Smooth muscle cell (in vitro differentiated cells): Measurements from ENCODE around the gene GNB1L. TPM values are rescaled to one million over a fixed set of nuclear protein-coding genes. Genes with fewer than 3 reads are reported as not detected.

Source experiments
- DNase-seq: peaks from one replicate; lab custom pipeline; 2025; ENCODE audit not compliant: unreplicated experiment; lab: John Stamatoyannopoulos, UW
- H2AFZ ChIP-seq: fragments of 200-600 bp; sonication (generic); 2 replicates; pipeline ENCODE4 v1.6.0; 2016; ENCODE audit warnings: antibody characterized with exemption, low read depth, mild to moderate bottlenecking
- H3F3A ChIP-seq: fragments of 200-600 bp; sonication (generic); 2 replicates; pipeline ENCODE4 v1.6.0; 2017; ENCODE audit warnings: antibody characterized with exemption, low read depth
- H3K27ac ChIP-seq: fragments of 200-600 bp; sonication (generic); 2 replicates; pipeline ENCODE4 v1.5.1; 2016; ENCODE audit warnings: low read depth, mild to moderate bottlenecking
- H3K27me3 ChIP-seq: fragments of 200-600 bp; sonication (generic); 2 replicates; pipeline ENCODE4 v1.6.1; 2016; ENCODE audit warnings: low read depth, mild to moderate bottlenecking
- H3K36me3 ChIP-seq: fragments of 200-600 bp; sonication (generic); 2 replicates; pipeline ENCODE4 v1.5.1; 2016; ENCODE audit warnings: low read depth
- H3K4me1 ChIP-seq: fragments of 200-600 bp; sonication (generic); 2 replicates; pipeline ENCODE4 v1.5.1; 2016; ENCODE audit warnings: low read depth
- H3K4me2 ChIP-seq: fragments of 200-600 bp; sonication (generic); 2 replicates; pipeline ENCODE4 v1.6.0; 2016; ENCODE audit warnings: mild to moderate bottlenecking
- H3K4me3 ChIP-seq: fragments of 200-600 bp; sonication (generic); 2 replicates; pipeline ENCODE4 v1.5.1; 2016; ENCODE audit warnings: mild to moderate bottlenecking
- H3K79me2 ChIP-seq: fragments of 200-600 bp; sonication (generic); 2 replicates; pipeline ENCODE4 v1.6.0; 2016; ENCODE audit warnings: low read depth, mild to moderate bottlenecking
- H3K9ac ChIP-seq: fragments of 200-600 bp; sonication (generic); 2 replicates; pipeline ENCODE4 v1.6.0; 2016; ENCODE audit warnings: low read depth
- H3K9me3 ChIP-seq: fragments of 200-600 bp; sonication (generic); replicated peaks from 2 replicates; pipeline ENCODE4 v1.5.1; 2016; ENCODE audit warnings: low read depth
- H4K20me1 ChIP-seq: fragments of 200-600 bp; sonication (generic); 2 replicates; pipeline ENCODE4 v1.6.0; 2016; ENCODE audit warnings: low read depth
- WGBS: methylation state at CpG from one replicate; pipeline ENCODE4 v1.1.7; 2016; ENCODE audit warnings: low lambda C conversion rate; 5-methylcytosine and 5-hydroxymethylcytosine counted together
- polyA plus RNA-seq: library from polyadenylated mRNA; unstranded; fragments of >200 nt; fragmentation: Nextera tagmentation; extraction: Ambion mirVana; gene quantifications from 2 replicates; pipeline ENCODE4 v1.2.1, GENCODE V29; 2016
- total RNA-seq: library from RNA; depleted of rRNA; stranded (reverse); fragments of >200 nt; gene quantifications from 2 replicates; pipeline ENCODE4 v1.2.3, GENCODE V29; 2014
- TF ChIP-seq, protein P1 (sequence below): fragments of 200-600 bp; sonication (generic); IDR thresholded peaks from 2 replicates; pipeline ENCODE4 v1.5.1; 2017; ENCODE audit warnings: borderline replicate concordance, mild to moderate bottlenecking, antibody characterized with exemption; ENCODE audit not compliant: insufficient read depth, poor library complexity, severe bottlenecking

GNB1L gene
- total and polyA plus RNA-seq, 2 experiments from 2014 or later = 4.1 to 7.4 TPM

- Histone ChIP-seq H3K79me2 (no peaks in the 10 kb centered on the region), H4K20me1 (no peaks in the 10 kb centered on the region), H3K9me3 (no peaks in the 10 kb centered on the region), H3K4me1 (no peaks in the 10 kb centered on the region), H3K27me3 (no peaks in the 10 kb centered on the region), H2AFZ (no peak overlapping the region), H3K4me2 (no peak overlapping the region), H3K4me3 (no peak overlapping the region), H3K36me3 (no peaks in the 10 kb centered on the region), H3K27ac (no peak overlapping the region), H3K9ac (no peak overlapping the region), H3F3A (no peaks in the 10 kb centered on the region)
- TF ChIP-seq, protein P1, sequence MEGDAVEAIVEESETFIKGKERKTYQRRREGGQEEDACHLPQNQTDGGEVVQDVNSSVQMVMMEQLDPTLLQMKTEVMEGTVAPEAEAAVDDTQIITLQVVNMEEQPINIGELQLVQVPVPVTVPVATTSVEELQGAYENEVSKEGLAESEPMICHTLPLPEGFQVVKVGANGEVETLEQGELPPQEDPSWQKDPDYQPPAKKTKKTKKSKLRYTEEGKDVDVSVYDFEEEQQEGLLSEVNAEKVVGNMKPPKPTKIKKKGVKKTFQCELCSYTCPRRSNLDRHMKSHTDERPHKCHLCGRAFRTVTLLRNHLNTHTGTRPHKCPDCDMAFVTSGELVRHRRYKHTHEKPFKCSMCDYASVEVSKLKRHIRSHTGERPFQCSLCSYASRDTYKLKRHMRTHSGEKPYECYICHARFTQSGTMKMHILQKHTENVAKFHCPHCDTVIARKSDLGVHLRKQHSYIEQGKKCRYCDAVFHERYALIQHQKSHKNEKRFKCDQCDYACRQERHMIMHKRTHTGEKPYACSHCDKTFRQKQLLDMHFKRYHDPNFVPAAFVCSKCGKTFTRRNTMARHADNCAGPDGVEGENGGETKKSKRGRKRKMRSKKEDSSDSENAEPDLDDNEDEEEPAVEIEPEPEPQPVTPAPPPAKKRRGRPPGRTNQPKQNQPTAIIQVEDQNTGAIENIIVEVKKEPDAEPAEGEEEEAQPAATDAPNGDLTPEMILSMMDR = no peak
- whole genome bisulfite sequencing = 94% methylated on average over 7 of the region's 7 CpGs
- no peak for DNase-seq
Measured at GRCh38 chr22:19867617-19868016, 12.9 kb upstream of the GNB1L start.

DNA sequence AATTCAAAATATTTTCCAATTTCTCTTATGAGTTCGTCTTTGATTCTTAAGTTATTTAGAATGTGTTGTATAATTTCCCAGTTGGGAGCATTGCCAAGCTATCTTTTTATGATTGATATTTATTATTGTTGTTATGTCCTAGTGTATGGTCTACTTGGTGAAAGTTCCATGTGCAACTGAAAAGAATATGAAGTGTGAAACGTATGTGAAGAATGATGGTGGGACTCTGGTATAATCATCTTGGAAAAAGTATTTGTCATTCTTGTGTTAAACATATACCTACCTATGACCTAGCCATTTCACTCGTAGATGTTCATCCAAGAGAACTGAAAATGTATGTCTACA is 12.0 kb upstream of the GNB1L start:
- Histone ChIP-seq H3K79me2 (no peaks in the 10 kb centered on the region), H2AFZ (no peak overlapping the region), H3K4me1 (no peaks in the 10 kb centered on the region), H3K9me3 (no peaks in the 10 kb centered on the region), H3F3A (no peaks in the 10 kb centered on the region), H3K27me3 (no peaks in the 10 kb centered on the region), H3K9ac (no peak overlapping the region), H3K27ac (no peak overlapping the region), H4K20me1 (no peaks in the 10 kb centered on the region), H3K4me3 (no peak overlapping the region), H3K4me2 (no peak overlapping the region), H3K36me3 (no peaks in the 10 kb centered on the region)
- WGBS = 93% methylated on average over 3 of the region's 3 CpGs
- DNase-seq = no peak
- TF ChIP-seq, protein P1 = no peak

DNA sequence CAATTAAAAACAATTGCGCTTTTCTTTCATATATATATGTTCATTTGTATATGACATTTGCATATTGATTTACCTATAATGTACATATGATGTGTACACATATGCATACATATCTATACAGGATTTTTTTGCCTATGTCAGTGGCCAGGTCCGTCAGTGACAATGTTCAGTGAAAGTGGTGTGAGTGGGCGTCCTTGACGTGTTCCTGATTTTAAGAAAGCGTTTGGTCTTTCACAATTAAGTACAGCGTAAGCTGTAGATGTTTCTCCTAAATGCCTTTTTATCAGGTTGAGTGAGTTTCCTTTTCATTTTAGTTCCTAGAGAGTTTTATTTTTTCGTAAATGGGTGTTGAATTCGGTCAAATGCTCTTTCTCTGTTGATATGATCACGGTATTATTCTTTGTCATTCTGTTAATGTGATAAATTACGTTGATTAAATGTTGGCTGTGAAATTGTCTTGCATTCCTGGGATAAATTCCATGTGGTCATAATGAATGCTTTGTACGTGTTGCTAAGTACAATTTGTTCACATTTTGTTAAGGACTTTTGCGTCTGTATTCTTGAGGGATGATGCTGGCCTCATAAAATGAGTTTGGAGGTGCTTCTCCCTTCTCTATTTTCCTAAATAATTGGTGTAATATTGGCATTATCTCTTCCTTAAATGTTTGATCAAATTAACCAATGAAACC is 10.6 kb upstream of the GNB1L start:
- Histone ChIP-seq H3K27ac (no peak overlapping the region), H3K79me2 (no peaks in the 10 kb centered on the region), H3K27me3 (no peaks in the 10 kb centered on the region), H3K4me3 (no peak overlapping the region), H3F3A (no peaks in the 10 kb centered on the region), H3K4me2 (no peak overlapping the region), H3K36me3 (no peaks in the 10 kb centered on the region), H3K4me1 (no peaks in the 10 kb centered on the region), H3K9ac (no peak overlapping the region), H4K20me1 (no peaks in the 10 kb centered on the region), H2AFZ (no peak overlapping the region), H3K9me3 (no peaks in the 10 kb centered on the region)
- DNase-seq = no peak
- TF ChIP-seq, protein P1 = no peak
- 80% methylated on average over 12 of the region's 12 CpGs for WGBS

GRCh38 chr22:19864538-19865106 is 9.9 kb upstream of the GNB1L start:
- DNase-seq = no peak
- H3K4me1 ChIP-seq = no peaks in the 10 kb centered on the region
- no peaks in the 10 kb centered on the region for H3K9me3 ChIP-seq
- H3K27ac ChIP-seq = no peak overlapping the region
- H3K36me3 ChIP-seq = no peaks in the 10 kb centered on the region
- no peak overlapping the region for H3K4me3 ChIP-seq
- H3K27me3 ChIP-seq = no peaks in the 10 kb centered on the region
- H2AFZ ChIP-seq = no peak overlapping the region
- H4K20me1 ChIP-seq = no peaks in the 10 kb centered on the region
- no peaks in the 10 kb centered on the region for H3F3A ChIP-seq
- TF ChIP-seq, protein P1 = no peak
- H3K4me2 ChIP-seq = no peak overlapping the region
- 70% methylated on average over 5 of the region's 5 CpGs for WGBS
- H3K9ac ChIP-seq = no peak overlapping the region
- H3K79me2 ChIP-seq = no peaks in the 10 kb centered on the region
